ENCODE results near the gene TAF1C.
"Not testable (repeated sequence)": the region's sequence is repeated elsewhere in the genome, so short reads cannot be mapped to it uniquely, and the experiment has no call there.

The TAF1C gene

GRCh38 chr16:84223456-84223855, 36.6 kb upstream of the TAF1C start:
- no peak for TF ChIP-seq CTCF (IDR thresholded peaks at IDR 0.05; ENCODE audit: extremely low read depth, insufficient read depth, missing control alignments)
- DNase-seq (ENCODE audit: low spot score) = no peak
- in situ Hi-C loops (cut with MboI; ENCODE audit: low pct_unique_long_range_greater_than_20kb, low sequenced_read_pairs, unreplicated experiment) = no loop called here

- in situ Hi-C loops (cut with MboI; ENCODE audit: low pct_unique_long_range_greater_than_20kb, low sequenced_read_pairs, unreplicated experiment) = no loop called here
- DNase-seq (ENCODE audit: low spot score) = no peak
- no peak for TF ChIP-seq CTCF (IDR thresholded peaks at IDR 0.05; ENCODE audit: extremely low read depth, insufficient read depth, missing control alignments)
Observed at GRCh38 chr16:84220851-84221250, 34.0 kb upstream of the TAF1C start.

GRCh38 chr16:84218956-84219355, 32.1 kb upstream of the TAF1C start:
- in situ Hi-C loops (cut with MboI; ENCODE audit: low pct_unique_long_range_greater_than_20kb, low sequenced_read_pairs, unreplicated experiment) = no loop called here
- DNase-seq (ENCODE audit: low spot score) = no peak
- TF ChIP-seq CTCF (IDR thresholded peaks at IDR 0.05; ENCODE audit: extremely low read depth, insufficient read depth, missing control alignments) = no peak

GRCh38 chr16:84218176-84218823, 31.4 kb upstream of the TAF1C start:
- TF ChIP-seq CTCF (IDR thresholded peaks at IDR 0.05; ENCODE audit: extremely low read depth, insufficient read depth, missing control alignments) = no peak
- in situ Hi-C loops (cut with MboI; ENCODE audit: low pct_unique_long_range_greater_than_20kb, low sequenced_read_pairs, unreplicated experiment) = no loop called here
- no peak for DNase-seq (ENCODE audit: low spot score)

- DNase-seq (ENCODE audit: low spot score); in situ Hi-C loops (cut with MboI; ENCODE audit: low pct_unique_long_range_greater_than_20kb, low sequenced_read_pairs, unreplicated experiment): not testable (repeated sequence)
Observed at GRCh38 chr16:84216144-84216543, 29.3 kb upstream of the TAF1C start.

GRCh38 chr16:84215531-84215930, 28.7 kb upstream of the TAF1C start:
- no peak for TF ChIP-seq CTCF (IDR thresholded peaks at IDR 0.05; ENCODE audit: extremely low read depth, insufficient read depth, missing control alignments)
- DNase-seq (ENCODE audit: low spot score) = no peak
- in situ Hi-C loops (cut with MboI; ENCODE audit: low pct_unique_long_range_greater_than_20kb, low sequenced_read_pairs, unreplicated experiment) = no loop called here

GRCh38 chr16:84214451-84215066, 27.7 kb upstream of the TAF1C start:
- DNase-seq (ENCODE audit: low spot score) = no peak
- TF ChIP-seq CTCF (IDR thresholded peaks at IDR 0.05; ENCODE audit: extremely low read depth, insufficient read depth, missing control alignments) = no peak
- in situ Hi-C loops (cut with MboI; ENCODE audit: low pct_unique_long_range_greater_than_20kb, low sequenced_read_pairs, unreplicated experiment) = no loop called here
